Smooth muscle cell of bladder (primary cell): Measurements from ENCODE around the gene HPCA. TPM values are rescaled to one million over a fixed set of nuclear protein-coding genes. Genes with fewer than 3 reads are reported as not detected.

Experiments used
- total RNA-seq: library from RNA; depleted of rRNA; stranded (reverse); fragments of >200 nt; gene quantifications from 2 replicates; pipeline ENCODE4 v1.2.3, GENCODE V29; 2014

HPCA gene
- total RNA-seq, result under 0.01 and 0.18 TPM in 2 replicates

DNA sequence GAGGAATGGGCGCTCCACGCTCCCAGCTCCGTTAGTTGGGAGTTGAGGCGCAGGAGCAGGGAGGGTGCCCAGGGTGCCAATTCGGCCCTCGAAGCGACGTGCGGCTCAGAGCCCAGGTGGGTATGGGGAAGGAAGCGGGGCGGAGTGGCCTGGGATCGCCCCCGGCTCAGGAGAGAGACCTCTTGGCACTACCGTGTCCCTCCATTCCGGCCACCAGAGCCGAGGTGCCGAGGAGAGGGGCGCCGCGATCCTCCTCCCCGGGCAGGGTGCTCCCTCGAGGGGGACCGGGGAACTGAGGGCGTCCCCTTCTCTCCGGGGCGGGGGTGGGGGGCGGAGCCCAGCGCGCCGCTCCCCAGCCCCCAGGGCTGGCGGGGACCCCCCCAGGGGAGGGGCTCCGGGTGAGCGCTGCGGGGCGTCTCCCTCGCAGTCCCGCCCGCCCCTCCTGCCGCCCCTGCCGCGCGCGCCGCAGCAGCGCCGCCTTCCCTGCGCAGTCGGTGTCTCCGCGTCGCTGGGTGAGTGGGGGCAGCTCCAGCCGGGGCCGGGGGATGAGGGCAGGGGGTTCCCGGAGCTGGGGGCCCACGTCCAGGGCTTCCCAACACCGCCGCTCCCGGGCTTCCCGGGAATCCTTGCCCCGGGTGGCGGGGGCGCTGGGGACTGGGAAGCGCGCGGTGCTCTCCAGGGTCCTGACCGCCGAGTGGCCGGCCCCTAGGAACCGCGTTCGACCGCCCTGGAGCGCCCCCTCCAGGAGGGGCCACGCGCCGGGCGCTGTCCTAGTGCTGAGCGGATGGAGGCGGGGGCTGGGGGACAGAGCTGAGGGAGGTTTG lies at the start of gene HPCA:
Gene HPCA, plus strand, starts transcription at position 488 of the 824 bp plus-strand sequence. CDS start 2,408 bp downstream, outside the sequence.

DNA sequence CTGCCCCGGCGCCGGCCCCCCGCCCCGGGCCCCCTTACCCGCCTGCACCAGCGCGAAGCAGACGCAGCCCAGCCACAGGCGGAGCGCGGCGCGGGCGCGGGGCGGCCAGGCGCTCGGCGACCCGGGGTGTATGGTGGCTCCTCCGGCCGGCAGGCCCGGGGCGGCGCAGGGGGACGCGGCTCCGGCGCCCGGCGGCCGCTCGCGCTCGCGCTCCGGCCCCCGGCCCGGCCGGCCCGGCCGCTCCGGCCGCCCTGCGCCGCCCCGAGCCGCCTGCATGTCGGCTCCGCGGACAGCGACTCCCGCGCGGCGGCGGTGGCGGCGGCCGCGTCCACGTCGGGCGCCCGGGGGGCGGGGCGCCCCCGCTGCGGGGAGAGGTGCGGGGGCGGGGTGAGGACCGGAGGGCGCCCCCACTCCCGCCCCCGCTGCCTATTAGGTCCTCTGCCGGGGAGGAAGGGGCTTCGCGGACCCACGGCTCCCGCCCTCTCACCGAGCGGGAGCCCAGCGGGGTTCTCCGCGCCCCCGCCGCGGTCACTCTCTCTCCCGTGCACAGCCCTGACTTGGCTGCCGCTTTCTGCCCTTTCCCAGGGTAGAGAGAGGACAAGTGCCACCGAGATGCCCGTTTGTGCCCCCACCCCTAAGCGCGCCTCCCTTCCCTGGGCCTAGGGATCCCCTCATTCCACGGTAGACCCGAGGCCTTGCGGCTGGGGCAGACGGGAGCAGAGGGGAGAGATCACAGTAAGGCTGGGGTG lies 15.5 kb upstream of the HPCA start, which contains the start of gene FNDC5:
Gene FNDC5, minus strand, starts transcription at position 298 of the 749 bp plus-strand sequence.

DNA sequence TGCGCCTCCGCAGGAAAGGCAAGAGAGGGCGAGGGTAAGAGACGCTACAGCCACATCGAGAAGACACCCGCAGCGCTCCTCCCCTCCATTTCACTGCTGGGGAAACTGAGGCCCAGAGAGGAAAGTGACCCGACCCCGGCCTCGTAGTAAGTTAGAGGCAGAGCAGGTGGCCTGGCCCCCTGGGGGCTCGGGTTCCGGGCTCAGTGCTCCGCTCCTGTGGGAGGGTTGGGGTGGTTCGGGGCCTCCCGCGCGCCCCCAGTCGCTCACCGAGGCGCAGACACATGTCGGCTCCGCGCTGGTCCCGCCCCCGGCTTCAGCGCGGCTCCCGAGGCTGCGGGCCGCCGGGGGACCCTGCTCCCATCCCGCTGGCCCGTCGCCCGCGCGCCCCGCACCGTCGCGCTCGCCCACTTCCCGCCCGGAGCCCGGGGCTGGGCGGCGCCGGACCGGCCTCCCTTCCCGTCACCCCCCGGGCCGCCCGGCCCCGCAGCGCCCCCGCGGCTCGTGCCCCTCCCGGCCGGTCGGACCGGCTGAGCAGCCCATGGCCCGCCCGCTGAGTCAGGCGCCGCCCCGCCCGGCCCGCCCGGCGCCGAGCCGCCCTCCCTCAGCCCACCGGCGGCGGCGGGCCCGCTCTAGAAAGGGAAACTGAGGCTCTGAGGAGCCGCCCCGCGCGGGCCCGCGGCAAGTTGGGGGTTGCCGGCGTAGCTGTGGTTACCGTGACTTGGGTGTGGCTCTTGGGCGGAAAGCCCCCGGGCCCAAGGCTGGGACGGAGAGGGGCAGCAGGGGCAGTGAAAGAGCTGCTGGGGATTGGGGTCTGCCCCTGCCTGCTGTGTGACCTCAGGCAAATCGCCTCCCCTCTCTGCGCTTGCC lies 14.9 kb downstream of the HPCA start, which contains the start of gene TMEM54:
Gene TMEM54, minus strand, starts transcription at position 434 of the 867 bp plus-strand sequence. Its CDS starts 151 bp downstream, at position 283.

Other genes starting within 250 kb of the HPCA start
- 42.6 and 46.5 TPM in 2 replicates for gene ZBTB8OS, start 235.9 kb upstream of the HPCA start, total RNA-seq
- 67.0 and 74.5 TPM in 2 replicates for gene RBBP4, start 235.3 kb upstream of the HPCA start, total RNA-seq
- 50.1 and 70.8 TPM in 2 replicates for gene SYNC, start 183.7 kb upstream of the HPCA start, total RNA-seq
- gene YARS1, start 69.1 kb upstream of the HPCA start, total RNA-seq, result 144 and 160 TPM in 2 replicates
- gene S100PBP, start 68.8 kb upstream of the HPCA start, total RNA-seq, result 26.6 and 36.5 TPM in 2 replicates
- 1.8 and 4.0 TPM in 2 replicates for gene FNDC5, start 15.6 kb upstream of the HPCA start, total RNA-seq
- gene TMEM54, start 14.9 kb downstream of the HPCA start, total RNA-seq, result 29.4 and 42.3 TPM in 2 replicates
- gene RNF19B, start 78.3 kb downstream of the HPCA start, total RNA-seq, result 8.7 and 8.8 TPM in 2 replicates
- 71.7 and 93.1 TPM in 2 replicates for gene AK2, start 150.4 kb downstream of the HPCA start, total RNA-seq
- gene AZIN2, start 194.7 kb downstream of the HPCA start, total RNA-seq, result 7.7 and 12.8 TPM in 2 replicates